ENCODE measurements around the gene ALKBH1. TPM values are rescaled to one million over a fixed set of nuclear protein-coding genes. Genes with fewer than 3 reads are reported as not detected.
A peak's percentile ranks its signal among the peaks of the same experiment; 100 is the strongest.

ALKBH1 gene
- total and polyA plus RNA-seq, 2 donors (not counting 1 experiment from before 2014, with no cell fraction given) = 8.8 to 21.8 TPM

- Mint-ChIP-seq H3K9me3 (ENCODE audit: insufficient read depth) (no peaks in the 10 kb centered on the region), H3K4me1 (peaks cover 16% of the 10 kb centered on the region), H3K27ac (peak overlapping the region; percentile 95), H3K27me3 (no peaks in the 10 kb centered on the region), H3K4me3 (peak overlapping the region; percentile 96)
- TF ChIP-seq EZH2 (IDR thresholded peaks at IDR 0.05; ENCODE audit: borderline replicate concordance, insufficient read depth, low read depth, low read length, poor library complexity, severe bottlenecking) = no peak
- TF ChIP-seq CTCF (IDR thresholded peaks at IDR 0.05) = no peak
- no peaks in the 10 kb centered on the region for H3K36me3 ChIP-seq (replicated peaks in 1 of 2; ENCODE audit: control extremely low read depth in 1 of 2, control insufficient read depth in 1 of 2, extremely low read depth in 1 of 2, insufficient read depth in 2 of 2, low read length in 1 of 2)
- intact Hi-C loops (cut with micrococcal nuclease) = loop anchor here (10.0 kb wide), 1 partner anchor 46 kb away; no protein-coding TSS in a partner anchor
- DNase-seq (peak; percentile 58), ATAC-seq (ENCODE audit: low read depth) (peak; percentile 52)
- 58% methylated on average over 5 of the region's 16 CpGs for WGBS (ENCODE audit: insufficient coverage)
- no peaks in the 10 kb centered on the region for H4K20me1 ChIP-seq (ENCODE audit: control insufficient read depth, insufficient read depth, low read length, poor library complexity, severe bottlenecking)
- H3K9ac ChIP-seq (ENCODE audit: low read length) = peak overlapping the region; percentile 79
- H3K4me1 ChIP-seq (ENCODE audit: control insufficient read depth in 2 of 2, insufficient read depth in 2 of 2, low read length in 2 of 2) = peaks cover 7 to 17% of the 10 kb centered on the region in 2 donors
- peak overlapping the region; percentile 41 to 87 (median 75) for H3K4me3 ChIP-seq (ENCODE audit: control extremely low read depth in 1 of 5, extremely low read depth in 1 of 5, insufficient read depth in 1 of 5, low read depth in 2 of 5, low read length in 4 of 5)
- H3K27ac ChIP-seq (ENCODE audit: low read length in 2 of 2) = peak overlapping the region; percentile 73 to 81
- H3K4me2 ChIP-seq (replicated peaks; ENCODE audit: low read depth, low read length, poor library complexity, severe bottlenecking) = peak overlapping the region; percentile 86
- peaks cover 0 to 3% (median 0%) of the 10 kb centered on the region in 3 donors for H3K9me3 ChIP-seq (ENCODE audit: control extremely low read depth in 1 of 3, control insufficient read depth in 2 of 3, insufficient read depth in 1 of 3, low read length in 2 of 3)
- H2AFZ ChIP-seq (ENCODE audit: insufficient read depth, low read depth, low read length, poor library complexity, severe bottlenecking) = peak overlapping the region; percentile 96
- H3K79me2 ChIP-seq (ENCODE audit: control insufficient read depth, insufficient read depth, low read length) = no peaks in the 10 kb centered on the region
- CTCF ChIA-PET = interaction anchor here (0.7 to 1.1 kb wide), 2 partner anchors 28 to 90 kb away, joined by 3 to 5 read pairs; no protein-coding TSS in a partner anchor
- POLR2A ChIA-PET = interaction anchor here (0.7 kb wide), 1 partner anchor 73 kb away, joined by 14 read pairs; no protein-coding TSS in a partner anchor
- H3K27me3 ChIP-seq (replicated peaks in 1 of 4; ENCODE audit: control extremely low read depth in 1 of 4, control insufficient read depth in 3 of 4, insufficient read depth in 4 of 4, low read length in 3 of 4) = no peaks in the 10 kb centered on the region
Observed at GRCh38 chr14:77640756-77641533, 66.9 kb downstream of the ALKBH1 start.

GRCh38 chr14:77638771-77639171 is 69.1 kb downstream of the ALKBH1 start:
- 100% methylated on average over 1 of the region's 2 CpGs for WGBS (ENCODE audit: insufficient coverage)
- peak overlapping the region; percentile 65 for H3K27ac Mint-ChIP-seq

More at GRCh38 chr14:77638771-77639171, 69.1 kb downstream of the ALKBH1 start:
- Histone ChIP-seq H2AFZ (ENCODE audit: insufficient read depth, low read depth, low read length, poor library complexity, severe bottlenecking) (no peak overlapping the region), H3K4me3 (ENCODE audit: control extremely low read depth in 1 of 5, extremely low read depth in 1 of 5, insufficient read depth in 1 of 5, low read depth in 2 of 5, low read length in 4 of 5) (no peak overlapping the region), H3K36me3 (replicated peaks in 1 of 2; ENCODE audit: control extremely low read depth in 1 of 2, control insufficient read depth in 1 of 2, extremely low read depth in 1 of 2, insufficient read depth in 2 of 2, low read length in 1 of 2) (no peaks in the 10 kb centered on the region), H3K9me3 (ENCODE audit: control extremely low read depth in 1 of 3, control insufficient read depth in 2 of 3, insufficient read depth in 1 of 3, low read length in 2 of 3) (peaks cover 0 to 10% (median 3%) of the 10 kb centered on the region in 3 donors), H3K27me3 (replicated peaks in 1 of 4; ENCODE audit: control extremely low read depth in 1 of 4, control insufficient read depth in 3 of 4, insufficient read depth in 4 of 4, low read length in 3 of 4) (no peaks in the 10 kb centered on the region), H3K27ac (ENCODE audit: low read length in 2 of 2) (no peak overlapping the region), H3K4me2 (replicated peaks; ENCODE audit: low read depth, low read length, poor library complexity, severe bottlenecking) (no peak overlapping the region), H3K4me1 (ENCODE audit: control insufficient read depth in 2 of 2, insufficient read depth in 2 of 2, low read length in 2 of 2) (peaks cover 7 to 17% of the 10 kb centered on the region in 2 donors), H3K79me2 (ENCODE audit: control insufficient read depth, insufficient read depth, low read length) (no peaks in the 10 kb centered on the region), H3K9ac (ENCODE audit: low read length) (no peak overlapping the region), H4K20me1 (ENCODE audit: control insufficient read depth, insufficient read depth, low read length, poor library complexity, severe bottlenecking) (no peaks in the 10 kb centered on the region)
- Mint-ChIP-seq H3K4me1 (peaks cover 16% of the 10 kb centered on the region), H3K4me3 (no peak overlapping the region), H3K27me3 (no peaks in the 10 kb centered on the region), H3K9me3 (ENCODE audit: insufficient read depth) (no peaks in the 10 kb centered on the region)
- DNase-seq (no peak), ATAC-seq (ENCODE audit: low read depth) (no peak)
- TF ChIP-seq EZH2 (IDR thresholded peaks at IDR 0.05; ENCODE audit: borderline replicate concordance, insufficient read depth, low read depth, low read length, poor library complexity, severe bottlenecking) = no peak
- no peak for TF ChIP-seq CTCF (IDR thresholded peaks at IDR 0.05)
- ChIA-PET CTCF (no interaction called here), POLR2A (no interaction called here)
- intact Hi-C loops (cut with micrococcal nuclease) = no loop called here
